ENCODE data around the gene KCNJ14.

DNA sequence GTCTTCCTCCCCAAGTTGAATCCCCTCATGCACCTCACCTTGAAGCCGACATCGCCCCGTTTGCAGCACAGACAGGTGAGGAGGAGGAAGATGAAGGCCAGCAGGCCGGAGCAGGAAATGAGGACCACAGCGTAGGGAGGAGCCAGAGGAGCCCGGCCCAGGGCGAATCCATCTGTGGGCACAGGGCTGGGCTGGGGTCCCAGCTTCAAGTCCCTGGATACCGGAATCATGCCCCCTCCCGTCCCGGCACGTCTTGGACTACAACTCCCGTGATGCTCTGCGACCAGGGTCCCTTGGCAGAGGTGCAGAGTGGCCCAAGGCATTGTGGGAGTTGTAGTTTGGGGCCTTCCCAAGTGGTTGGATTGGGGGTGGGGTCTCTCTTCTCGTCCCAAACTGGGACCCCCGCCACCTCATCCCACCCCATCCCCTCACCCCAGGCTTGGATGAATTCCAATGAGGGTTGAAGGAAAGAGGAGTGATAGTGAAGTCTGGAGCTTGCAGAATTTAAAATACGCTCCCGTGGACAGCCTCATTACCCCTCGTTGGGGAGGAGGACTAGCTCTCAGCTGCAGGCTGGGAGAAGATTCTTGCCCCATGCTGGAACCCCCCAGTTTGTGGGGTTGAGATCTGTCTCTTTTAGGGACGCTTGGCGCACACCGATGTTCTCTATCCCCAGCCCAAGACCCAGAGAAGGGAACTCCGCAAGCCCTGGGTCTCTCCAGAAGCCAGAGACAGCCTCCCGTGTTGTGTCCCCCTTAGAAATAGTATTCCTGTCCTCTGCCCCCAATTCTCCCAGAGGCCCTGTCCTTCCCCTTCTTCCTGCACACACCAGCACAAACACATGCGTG, 55.3 kb downstream of the KCNJ14 start:
- TF ChIP-seq POLR2A (IDR thresholded peaks at IDR 0.05; ENCODE audit: low read depth, low read length) (no peak), POLR2AphosphoS5 (IDR thresholded peaks at IDR 0.05; ENCODE audit: insufficient read depth, low read depth, low read length) (no peak), MYC (IDR thresholded peaks at IDR 0.05; ENCODE audit: low read depth, low read length) (no peak), GATA2 (IDR thresholded peaks at IDR 0.05; ENCODE audit: insufficient read depth, insufficient read length, low read depth, low read length) (no peak), EZH2 (IDR thresholded peaks at IDR 0.05; ENCODE audit: borderline replicate concordance, low read depth, low read length, severe bottlenecking) (no peak), JUN (IDR thresholded peaks at IDR 0.05; ENCODE audit: borderline replicate concordance, insufficient read depth, insufficient read length, low read depth) (no peak), FOS (IDR thresholded peaks at IDR 0.05; ENCODE audit: borderline replicate concordance, insufficient read depth, low read length) (no peak)
- TF ChIP-seq, protein P1, sequence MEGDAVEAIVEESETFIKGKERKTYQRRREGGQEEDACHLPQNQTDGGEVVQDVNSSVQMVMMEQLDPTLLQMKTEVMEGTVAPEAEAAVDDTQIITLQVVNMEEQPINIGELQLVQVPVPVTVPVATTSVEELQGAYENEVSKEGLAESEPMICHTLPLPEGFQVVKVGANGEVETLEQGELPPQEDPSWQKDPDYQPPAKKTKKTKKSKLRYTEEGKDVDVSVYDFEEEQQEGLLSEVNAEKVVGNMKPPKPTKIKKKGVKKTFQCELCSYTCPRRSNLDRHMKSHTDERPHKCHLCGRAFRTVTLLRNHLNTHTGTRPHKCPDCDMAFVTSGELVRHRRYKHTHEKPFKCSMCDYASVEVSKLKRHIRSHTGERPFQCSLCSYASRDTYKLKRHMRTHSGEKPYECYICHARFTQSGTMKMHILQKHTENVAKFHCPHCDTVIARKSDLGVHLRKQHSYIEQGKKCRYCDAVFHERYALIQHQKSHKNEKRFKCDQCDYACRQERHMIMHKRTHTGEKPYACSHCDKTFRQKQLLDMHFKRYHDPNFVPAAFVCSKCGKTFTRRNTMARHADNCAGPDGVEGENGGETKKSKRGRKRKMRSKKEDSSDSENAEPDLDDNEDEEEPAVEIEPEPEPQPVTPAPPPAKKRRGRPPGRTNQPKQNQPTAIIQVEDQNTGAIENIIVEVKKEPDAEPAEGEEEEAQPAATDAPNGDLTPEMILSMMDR (IDR thresholded peaks at IDR 0.05; ENCODE audit: extremely low read depth in 1 of 2, insufficient read depth in 1 of 2, low read depth in 1 of 2, low read length in 2 of 2) = no peak
- TF ChIP-seq, protein P2, sequence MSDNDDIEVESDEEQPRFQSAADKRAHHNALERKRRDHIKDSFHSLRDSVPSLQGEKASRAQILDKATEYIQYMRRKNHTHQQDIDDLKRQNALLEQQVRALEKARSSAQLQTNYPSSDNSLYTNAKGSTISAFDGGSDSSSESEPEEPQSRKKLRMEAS (IDR thresholded peaks at IDR 0.05; ENCODE audit: insufficient read depth, insufficient read length) = no peak
